Activated CD4-positive, alpha-beta T cell treated with anti-CD3 and anti-CD28 coated beads, Interleukin-2, Interleukin-4, amounts not matched to agents 100 ng/mL and 50 ng/mL, durations not matched to agents 16 hours and 8 hours (primary cell): ENCODE data around the gene SORL1-AS1.

Experiments
- DNase-seq: peaks from one replicate; pipeline ENCODE4 v3.0.0-alpha.2; 2020; ENCODE audit warnings: low spot score

Gene SORL1-AS1

GRCh38 chr11:121451986-121452608 lies 670 bp downstream of the SORL1-AS1 start, which contains the start of gene SORL1:
SORL1 (plus strand) TSS chr11:121452314; CDS start chr11:121452332, 18 bp downstream.
- DNase-seq = peak; percentile 67

GRCh38 chr11:121451178-121451985 lies 1.4 kb downstream of the SORL1-AS1 start:
- DNase-seq = no peak

GRCh38 chr11:121450401-121450800 lies 2.4 kb downstream of the SORL1-AS1 start:
- DNase-seq = no peak

GRCh38 chr11:121449626-121450025 lies 3.1 kb downstream of the SORL1-AS1 start:
- no peak for DNase-seq

GRCh38 chr11:121449123-121449522 lies 3.6 kb downstream of the SORL1-AS1 start:
- DNase-seq = no peak

GRCh38 chr11:121448431-121448941 lies 4.3 kb downstream of the SORL1-AS1 start:
- no peak for DNase-seq

- no peak for DNase-seq
Observed at GRCh38 chr11:121448011-121448410, 4.8 kb downstream of the SORL1-AS1 start.

- no peak for DNase-seq
Observed at GRCh38 chr11:121446752-121447156, 6.0 kb downstream of the SORL1-AS1 start.

GRCh38 chr11:121445071-121445768 lies 7.5 kb downstream of the SORL1-AS1 start:
- no peak for DNase-seq

- DNase-seq = no peak
Observed at GRCh38 chr11:121444526-121444925, 8.2 kb downstream of the SORL1-AS1 start.

- no peak for DNase-seq
Observed at GRCh38 chr11:121443688-121444275, 9.0 kb downstream of the SORL1-AS1 start.

GRCh38 chr11:121441521-121441920 lies 11.2 kb downstream of the SORL1-AS1 start:
- no peak for DNase-seq

GRCh38 chr11:121439759-121440158 lies 13.0 kb downstream of the SORL1-AS1 start:
- no peak for DNase-seq

- no peak for DNase-seq
Observed at GRCh38 chr11:121439337-121439736, 13.4 kb downstream of the SORL1-AS1 start.

GRCh38 chr11:121437686-121438078 lies 15.1 kb downstream of the SORL1-AS1 start:
- no peak for DNase-seq

GRCh38 chr11:121437018-121437685 lies 15.6 kb downstream of the SORL1-AS1 start:
- no peak for DNase-seq

- no peak for DNase-seq
Observed at GRCh38 chr11:121435551-121436511, 16.9 kb downstream of the SORL1-AS1 start.

- no peak for DNase-seq
Observed at GRCh38 chr11:121435132-121435531, 17.6 kb downstream of the SORL1-AS1 start.

GRCh38 chr11:121431820-121432526 lies 20.8 kb downstream of the SORL1-AS1 start:
- peak; percentile 80 for DNase-seq

- DNase-seq = no peak
Observed at GRCh38 chr11:121429556-121429955, 23.2 kb downstream of the SORL1-AS1 start.
